8988T (cell line): ENCODE measurements around the gene LONP1.
"Not testable (repeated sequence)": the region's sequence is repeated elsewhere in the genome, so short reads cannot be mapped to it uniquely, and the experiment has no call there.

Experiments
- DNase-seq: peaks from one replicate; pipeline ENCODE4 v3.0.0; 2011

LONP1 gene, protein sequence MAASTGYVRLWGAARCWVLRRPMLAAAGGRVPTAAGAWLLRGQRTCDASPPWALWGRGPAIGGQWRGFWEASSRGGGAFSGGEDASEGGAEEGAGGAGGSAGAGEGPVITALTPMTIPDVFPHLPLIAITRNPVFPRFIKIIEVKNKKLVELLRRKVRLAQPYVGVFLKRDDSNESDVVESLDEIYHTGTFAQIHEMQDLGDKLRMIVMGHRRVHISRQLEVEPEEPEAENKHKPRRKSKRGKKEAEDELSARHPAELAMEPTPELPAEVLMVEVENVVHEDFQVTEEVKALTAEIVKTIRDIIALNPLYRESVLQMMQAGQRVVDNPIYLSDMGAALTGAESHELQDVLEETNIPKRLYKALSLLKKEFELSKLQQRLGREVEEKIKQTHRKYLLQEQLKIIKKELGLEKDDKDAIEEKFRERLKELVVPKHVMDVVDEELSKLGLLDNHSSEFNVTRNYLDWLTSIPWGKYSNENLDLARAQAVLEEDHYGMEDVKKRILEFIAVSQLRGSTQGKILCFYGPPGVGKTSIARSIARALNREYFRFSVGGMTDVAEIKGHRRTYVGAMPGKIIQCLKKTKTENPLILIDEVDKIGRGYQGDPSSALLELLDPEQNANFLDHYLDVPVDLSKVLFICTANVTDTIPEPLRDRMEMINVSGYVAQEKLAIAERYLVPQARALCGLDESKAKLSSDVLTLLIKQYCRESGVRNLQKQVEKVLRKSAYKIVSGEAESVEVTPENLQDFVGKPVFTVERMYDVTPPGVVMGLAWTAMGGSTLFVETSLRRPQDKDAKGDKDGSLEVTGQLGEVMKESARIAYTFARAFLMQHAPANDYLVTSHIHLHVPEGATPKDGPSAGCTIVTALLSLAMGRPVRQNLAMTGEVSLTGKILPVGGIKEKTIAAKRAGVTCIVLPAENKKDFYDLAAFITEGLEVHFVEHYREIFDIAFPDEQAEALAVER

DNA sequence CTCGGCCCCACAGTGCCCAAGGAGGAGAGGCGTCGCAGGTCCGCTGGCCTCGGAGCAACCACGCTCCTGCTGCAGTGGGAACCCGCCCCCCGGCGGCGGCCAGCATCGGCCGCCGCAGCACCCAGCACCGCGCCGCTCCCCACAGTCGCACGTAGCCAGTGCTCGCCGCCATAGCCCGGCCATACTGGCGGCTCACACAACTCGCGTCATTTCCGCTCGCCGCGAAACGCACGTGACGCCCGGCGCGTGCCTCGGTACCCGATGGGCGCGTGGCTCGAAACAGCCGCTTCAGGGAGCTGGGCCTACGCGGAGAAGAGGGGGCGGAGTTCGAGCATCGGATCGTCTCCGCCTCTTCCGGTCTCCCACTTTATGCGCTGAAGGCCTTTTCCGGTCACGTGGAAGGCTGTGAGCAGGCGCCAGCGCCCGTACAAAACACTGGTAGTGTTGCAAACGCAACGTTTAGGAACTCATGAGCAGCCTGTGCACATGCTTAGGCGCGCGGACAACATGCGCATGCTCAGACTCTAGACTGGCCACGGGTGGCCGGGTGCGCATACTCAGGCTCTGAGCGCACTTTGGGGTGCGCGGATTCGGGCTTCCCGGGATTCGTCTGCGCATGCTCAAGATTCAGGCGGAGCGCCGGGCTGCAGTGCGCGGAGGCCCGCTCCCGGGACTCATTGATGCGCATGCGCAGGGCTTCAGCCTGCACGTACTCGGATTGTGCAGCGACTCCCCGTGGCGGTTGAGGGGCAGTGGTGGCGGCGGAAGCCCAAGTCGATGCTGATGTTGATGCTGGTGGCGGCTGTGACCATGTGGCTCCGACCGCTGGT lies at the start of gene LONP1, which contains the start of gene CATSPERD:
Gene LONP1, minus strand, starts transcription at position 186 of the 830 bp plus-strand sequence. Its CDS starts 14 bp downstream, at position 172.
Gene CATSPERD, plus strand, starts transcription at position 677 of the 830 bp plus-strand sequence. Its CDS starts 101 bp downstream, at position 778.
- DNase-seq: peak; percentile 91

DNA sequence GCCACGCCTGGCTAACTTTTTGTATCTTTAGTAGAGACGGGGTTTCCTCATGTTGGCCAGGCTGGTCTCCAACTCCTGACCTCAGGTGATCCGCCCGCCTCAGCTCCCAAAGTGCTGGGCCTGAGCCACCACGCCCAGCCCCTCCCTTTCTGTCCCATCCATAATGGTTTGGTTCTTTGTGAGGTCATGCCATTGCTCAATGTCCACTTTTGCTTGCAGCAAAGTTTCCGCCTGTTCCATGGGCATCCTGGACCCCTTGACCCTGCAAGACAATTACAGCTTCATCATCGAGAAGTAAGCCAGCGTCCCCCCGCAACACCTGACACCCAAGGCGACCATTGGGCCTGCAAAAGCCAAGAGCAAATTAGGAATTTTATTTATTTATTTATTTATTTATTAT lies 48.0 kb upstream of the LONP1 start:
- no peak for DNase-seq

DNA sequence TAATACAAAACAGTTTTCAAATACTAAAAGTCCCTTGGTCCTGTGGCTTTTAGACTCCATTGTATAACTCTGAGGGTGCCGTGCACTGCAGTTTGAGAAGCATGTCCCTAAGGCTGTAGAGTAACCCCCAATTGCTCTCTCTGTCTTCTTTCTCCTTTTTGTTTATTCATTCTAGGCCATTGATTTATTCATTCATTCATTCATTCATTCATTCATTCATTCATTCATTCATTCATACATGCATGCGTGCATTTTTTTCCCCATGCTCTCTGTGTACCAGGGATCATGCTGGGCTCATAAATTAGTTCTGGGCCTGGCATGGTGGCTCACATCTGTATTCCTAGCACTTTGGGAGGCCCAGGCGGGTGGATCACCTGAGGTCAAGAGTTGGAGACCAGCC lies 45.3 kb upstream of the LONP1 start:
- DNase-seq: no peak

DNA sequence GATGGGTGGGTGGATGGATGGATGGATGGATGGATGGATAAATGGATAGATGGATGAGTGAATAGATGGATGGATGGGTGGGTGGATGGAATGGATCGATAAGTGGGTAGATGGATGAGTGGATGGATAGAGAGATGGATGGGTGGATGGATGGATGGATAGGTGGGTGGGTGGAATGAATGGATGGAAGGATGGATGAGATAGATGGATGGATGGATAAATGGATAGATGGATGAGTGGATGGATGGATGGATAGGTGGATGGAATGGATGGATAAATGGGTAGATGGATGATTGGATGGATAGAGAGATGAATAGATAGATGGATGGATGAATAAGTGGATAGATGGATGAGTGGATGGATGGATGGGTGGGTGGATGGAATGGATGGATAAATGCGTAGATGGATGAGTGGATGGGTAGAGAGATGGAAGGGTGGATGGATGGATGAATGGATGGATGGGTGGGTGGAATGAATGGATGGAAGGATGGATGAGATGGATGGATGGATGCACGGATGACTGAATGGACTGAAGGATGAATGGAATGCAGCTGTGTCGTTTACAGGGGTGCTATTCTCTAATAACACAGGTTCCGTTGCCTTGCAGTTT lies 42.8 kb upstream of the LONP1 start:
- no peak for DNase-seq

DNA sequence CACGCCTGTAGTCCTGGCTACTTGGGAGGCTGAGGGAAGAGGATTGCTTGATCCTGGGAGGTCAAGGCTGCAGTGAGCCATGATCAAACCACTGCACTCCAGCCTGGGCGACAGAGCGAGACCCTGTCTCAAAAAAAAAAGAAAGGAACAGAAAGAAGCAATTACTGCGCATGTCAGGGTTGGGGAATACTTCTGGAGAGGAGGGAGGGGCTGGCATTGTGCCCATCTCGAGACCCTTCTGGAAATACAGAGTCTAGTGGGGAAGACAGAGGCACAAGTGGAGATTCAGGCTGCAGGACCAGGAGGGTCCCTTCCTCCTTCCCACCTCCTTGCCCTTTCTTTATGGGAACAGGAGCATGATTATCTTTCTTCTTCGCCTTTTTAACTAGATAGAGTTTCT lies 33.8 kb upstream of the LONP1 start:
- no peak for DNase-seq

DNA sequence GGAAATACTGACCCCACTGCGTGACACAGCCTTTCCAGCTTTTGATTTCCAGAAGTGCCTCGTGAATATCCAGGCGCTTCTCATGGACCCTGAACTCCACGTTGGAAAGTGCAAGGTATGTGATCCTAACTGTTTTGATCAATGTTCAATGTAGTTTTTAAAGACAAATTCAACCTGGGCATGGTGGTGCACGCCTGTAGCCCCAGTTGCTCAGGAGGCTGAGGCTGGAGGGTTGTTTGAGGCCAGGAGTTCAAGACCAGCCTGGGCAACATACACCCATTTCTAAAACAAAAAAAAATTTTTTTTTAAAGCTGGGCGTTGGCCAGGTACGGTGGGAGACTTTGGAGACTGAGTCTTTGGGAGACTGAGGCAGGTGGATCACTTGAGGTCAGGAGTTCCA lies 31.8 kb upstream of the LONP1 start:
- no peak for DNase-seq

DNA sequence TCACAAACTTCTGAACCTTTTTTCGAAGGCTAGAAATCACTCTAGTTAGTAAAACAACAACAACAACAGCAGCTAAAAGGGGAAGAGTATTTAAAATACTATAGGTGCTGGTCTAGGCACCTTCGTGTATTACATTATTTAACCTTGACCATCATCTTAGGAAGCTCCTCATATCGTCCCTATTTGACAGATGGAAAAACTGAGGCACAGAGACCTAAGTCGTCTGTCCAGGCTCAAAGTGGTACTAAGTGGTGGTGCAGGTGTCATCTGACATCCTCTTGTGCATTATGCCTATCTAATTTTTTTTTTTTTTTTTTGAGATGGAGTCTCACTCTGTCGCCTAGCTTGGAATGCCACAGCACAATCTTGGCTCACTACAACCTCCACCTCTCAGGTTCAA lies 29.6 kb upstream of the LONP1 start:
- no peak for DNase-seq

DNA sequence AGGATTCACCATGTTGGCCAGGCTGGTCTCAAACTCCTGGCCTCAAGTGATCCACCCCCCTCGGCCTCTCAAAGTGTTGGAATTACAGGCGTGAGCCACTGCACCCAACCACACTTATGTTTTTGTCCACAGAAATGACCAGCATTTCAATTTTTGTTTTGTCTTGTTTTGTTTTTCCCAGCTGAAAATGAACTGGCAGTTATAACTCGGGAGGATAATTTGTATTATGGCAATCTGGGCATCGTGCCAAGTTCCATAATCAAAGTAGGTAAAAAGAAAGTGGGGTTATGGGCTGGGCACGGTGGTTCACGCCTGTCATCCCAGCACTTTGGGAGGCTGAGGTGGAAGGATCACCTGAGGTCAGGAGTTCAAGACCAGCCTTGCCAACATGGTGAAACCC lies 29.0 kb upstream of the LONP1 start:
- DNase-seq: not testable (repeated sequence)

DNA sequence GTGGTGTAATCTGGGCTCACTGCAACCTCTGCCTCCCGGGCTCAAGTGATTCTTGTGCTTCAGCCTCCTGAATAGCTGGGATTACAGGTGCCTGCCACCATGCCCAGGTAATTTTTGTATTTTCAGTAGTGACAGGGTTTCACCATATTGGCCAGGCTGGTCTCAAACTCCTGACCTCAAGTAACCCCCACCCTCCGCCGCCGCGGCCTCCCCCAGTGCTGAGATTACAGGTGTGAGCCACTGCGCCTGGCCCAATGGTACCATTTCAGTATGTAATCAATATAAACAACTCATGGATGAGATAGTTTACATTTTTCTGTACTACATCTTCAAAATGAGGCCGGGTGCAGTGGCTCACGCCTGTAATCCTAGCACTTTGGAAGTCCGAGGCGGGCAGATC lies 25.1 kb upstream of the LONP1 start:
- not testable (repeated sequence) for DNase-seq

DNA sequence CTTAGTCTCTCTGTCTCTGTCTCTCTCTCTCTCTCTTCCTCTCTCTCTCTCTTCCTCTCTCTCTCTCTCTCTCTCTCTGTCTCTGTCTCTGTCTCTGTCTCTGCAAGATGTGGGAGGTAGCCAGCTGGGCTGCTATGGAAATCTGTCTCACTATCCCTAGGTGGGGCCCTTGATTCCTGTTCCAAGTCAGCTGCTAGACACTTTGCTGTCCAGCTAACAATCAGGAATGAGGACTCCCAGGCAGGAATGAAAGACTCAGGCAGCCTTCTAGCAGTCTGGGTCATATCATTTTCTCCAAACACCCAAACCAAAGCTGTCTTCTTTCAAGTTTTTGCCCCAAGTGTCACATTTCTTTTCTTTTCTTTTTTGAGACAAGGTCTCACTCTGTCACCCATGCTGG lies 23.7 kb upstream of the LONP1 start:
- DNase-seq: no peak

DNA sequence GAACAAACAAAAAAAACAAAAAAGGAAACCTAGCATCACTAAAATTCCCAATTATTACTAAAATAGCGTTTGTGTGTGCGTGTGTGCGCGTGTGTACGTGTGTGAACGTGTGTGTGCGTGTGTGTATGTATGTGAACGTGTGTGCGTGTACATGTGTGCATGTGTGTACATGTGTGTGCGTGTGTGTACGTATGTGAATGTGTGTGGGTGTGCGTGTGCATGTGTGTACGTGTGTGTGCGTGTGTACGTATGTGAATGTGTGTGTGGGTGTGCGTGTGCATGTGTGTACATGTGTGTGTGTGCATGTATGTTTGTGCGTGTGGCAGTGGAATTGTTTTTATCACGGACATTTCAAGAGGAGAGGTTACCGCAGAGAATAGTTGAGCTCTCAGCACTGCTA lies 22.1 kb upstream of the LONP1 start:
- DNase-seq: no peak

DNA sequence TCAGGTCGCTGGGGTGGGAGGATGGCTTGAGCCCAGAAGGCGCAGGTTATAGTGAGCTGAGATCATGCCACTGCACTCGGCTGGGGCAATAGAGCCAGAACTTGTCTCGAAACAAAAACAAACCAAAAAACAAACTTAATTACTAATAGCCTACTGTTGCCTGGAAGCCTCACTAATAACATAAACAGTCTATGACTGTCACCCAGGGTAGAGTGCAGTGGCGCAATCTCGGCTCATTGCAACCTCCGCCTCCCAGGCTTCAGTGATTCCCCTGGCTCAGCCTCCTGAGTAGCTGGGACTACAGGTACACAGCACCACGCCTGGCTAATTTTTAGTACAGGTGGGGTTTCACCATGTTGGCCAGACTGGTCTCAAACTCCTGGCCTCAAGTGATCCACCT lies 18.5 kb upstream of the LONP1 start:
- DNase-seq: no peak

DNA sequence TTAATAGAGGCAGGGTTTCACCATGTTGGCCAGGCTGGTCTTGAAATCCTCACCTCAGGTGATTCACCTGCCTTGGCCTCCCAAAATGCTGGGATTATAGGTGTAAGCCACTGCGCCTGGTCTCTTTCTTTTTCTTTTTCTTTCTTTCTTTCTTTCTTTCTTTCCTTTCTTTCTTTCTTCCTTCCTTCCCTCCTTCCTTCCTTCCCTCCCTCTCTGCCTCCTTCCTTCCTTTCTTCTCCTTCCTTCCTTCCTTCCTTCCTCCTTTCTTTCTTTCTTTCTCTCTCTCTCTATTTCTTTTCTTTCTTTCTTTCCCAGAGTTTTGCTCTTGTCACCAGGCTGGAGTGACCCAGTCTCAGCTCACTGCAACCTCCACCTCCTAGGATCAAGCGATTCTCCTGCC lies 13.2 kb upstream of the LONP1 start:
- not testable (repeated sequence) for DNase-seq

DNA sequence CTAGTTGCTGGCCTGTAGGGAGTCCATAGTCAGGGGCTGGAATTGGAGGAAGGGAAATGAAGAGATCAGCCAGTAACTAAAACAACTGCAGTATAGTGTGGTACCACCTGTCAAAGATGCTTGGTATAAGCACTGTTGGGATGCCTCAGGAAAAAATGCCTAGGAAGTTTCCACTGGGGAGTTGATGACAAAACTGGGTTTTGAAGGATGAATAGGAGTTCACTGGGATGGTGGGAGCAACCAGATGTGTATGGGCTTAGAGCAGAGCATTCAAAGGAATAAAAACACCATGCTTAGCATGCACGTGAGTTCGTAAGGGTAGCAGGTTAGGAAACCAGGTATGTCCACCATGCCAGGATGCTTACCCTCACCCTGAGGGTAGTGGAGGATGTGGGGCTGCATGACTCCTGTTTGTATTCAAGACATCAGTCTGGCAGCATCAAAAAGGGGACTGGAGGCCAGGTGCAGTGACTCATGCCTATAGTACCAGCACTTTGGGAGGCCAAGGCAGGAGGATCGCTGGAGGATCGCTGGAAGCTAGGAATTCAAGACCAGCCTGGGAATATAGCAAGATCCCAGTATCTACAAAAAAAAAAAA lies 7.6 kb upstream of the LONP1 start:
- no peak for DNase-seq

DNA sequence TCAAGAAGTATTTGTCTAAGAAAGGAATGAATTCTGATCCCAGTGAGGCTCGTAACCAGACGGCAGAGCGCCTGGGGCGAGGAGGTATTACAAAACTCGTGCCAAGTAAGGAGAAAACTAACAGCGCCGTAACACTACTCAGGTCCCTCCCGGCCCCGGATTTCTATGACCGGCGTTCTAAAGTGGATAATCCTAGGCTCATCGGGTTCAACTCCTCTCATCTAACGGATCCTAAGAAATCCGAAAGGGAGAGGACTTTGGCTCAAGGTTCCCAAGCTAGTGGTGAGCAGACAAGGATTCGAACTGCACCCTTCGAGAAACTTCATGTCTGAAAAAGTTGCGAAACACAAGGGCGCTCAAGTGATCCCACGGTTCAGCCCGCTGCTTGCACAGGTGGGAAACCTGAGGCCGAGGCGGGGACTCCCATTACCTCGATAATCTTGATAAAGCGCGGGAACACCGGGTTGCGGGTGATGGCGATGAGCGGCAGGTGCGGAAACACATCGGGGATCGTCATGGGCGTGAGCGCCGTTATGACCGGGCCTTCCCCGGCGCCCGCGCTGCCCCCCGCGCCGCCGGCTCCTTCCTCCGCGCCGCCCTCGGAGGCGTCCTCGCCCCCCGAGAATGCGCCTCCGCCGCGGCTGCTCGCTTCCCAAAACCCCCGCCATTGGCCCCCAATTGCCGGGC lies 529 bp downstream of the LONP1 start:
- DNase-seq: no peak

DNA sequence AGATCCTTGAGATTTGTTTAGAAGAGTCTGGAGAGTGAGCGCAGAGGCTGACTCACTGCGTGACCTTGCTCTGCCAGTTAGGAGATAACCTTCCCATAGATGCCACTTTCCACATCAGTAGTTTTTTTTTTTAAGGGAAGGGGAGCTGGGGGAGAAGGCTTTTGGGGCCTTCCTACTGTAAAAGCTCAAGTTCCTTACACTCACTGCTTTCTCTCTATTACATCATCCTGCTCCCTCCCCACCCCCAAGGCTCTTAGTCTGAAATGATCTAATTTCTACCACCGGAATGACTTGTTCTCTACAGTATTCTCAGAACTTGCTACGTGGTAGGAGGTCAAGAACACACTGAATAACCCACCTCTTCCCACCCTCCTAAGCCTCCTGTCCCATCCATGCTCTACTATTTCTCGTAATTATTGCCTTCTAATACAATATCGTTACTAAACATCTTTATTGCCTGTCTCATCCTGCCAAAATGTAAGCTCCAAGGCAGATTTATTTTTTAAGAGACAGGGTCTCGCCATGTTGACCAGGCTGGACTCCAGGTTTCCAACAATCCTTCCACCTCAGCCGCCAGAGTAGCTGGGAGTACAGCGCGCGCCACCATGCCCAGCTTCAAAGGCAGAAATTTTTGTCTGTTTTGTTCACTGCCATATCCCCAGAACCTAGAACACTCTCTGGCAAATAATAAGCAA lies 1.2 kb downstream of the LONP1 start:
- no peak for DNase-seq

DNA sequence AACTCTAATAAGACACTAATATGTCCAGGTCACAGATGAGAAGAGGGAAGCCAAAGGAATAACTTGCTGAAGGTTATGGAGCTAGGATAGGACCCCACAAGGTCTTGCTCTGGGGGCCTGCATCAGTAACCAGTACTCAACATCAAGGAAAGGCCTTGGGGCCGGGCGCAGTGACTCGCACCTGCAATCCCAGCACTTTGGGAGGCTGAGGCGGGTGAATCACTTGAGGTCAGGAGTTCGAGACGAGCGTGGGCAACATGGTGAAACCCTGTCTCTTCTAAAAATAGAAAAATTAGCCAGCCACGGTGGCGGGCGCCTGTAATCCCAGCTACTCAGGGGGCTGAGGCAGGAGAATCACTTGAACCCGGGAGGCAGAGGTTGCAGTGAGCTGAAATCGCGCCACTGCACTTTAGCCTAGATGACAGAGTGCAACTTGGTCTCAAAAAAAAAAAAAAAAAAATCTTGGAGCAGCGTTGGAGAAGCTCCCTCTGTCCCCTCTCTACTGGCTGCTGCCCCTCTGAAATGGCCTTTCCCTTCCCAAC lies 1.8 kb downstream of the LONP1 start:
- no peak for DNase-seq

DNA sequence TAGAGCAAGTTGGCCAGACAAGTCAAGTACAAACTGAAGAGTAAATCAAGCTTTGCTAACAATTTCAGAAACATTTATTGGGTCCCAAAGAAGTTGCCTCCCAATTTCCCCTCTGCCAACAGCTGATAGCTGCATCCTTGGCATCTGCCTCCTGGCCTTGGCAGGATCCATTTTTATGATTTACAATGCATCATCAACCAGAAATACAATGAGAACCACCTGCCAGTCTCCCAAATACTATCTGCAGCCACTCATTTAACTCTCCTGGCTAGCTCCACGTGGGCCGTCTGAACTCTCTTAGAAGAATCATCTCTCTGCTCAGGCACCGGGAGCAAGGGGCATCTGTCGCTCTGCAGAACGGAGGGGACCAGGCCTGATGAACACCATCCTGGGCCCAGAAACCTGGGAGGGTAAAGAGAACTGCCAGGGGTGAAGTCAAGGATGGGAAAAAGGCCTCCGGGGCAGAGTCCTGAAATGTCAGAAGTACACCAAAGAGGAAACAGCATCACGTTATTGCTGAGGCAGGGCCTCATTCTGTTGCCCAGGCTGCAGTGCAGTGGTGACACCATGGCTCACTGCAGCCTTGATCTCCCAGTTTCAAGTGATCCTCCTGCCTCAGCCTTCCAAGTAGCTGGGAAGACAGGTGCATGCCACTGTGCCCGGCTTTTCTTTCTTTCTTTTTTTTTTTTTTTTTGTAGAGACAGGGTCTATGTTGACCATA lies 2.6 kb downstream of the LONP1 start:
- no peak for DNase-seq

DNA sequence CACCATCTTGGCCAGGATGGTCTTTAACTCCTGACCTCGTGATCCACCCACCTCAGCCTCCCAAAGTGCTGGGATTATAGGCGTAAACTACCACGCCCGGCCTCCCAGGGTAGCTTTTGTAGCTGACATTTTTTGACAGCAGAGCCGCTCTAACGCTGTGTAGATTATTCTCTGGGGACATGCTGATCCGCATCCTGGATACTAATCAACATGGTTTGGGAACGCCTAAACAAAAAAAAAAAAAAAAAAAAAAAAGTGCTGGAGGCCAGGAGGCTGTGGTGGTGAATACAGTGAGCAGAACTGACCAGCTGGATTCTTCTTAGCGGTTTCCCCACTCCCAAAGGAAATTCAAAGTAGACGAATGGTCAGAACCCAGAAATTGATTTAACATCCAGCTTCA lies 5.1 kb downstream of the LONP1 start:
- no peak for DNase-seq

DNA sequence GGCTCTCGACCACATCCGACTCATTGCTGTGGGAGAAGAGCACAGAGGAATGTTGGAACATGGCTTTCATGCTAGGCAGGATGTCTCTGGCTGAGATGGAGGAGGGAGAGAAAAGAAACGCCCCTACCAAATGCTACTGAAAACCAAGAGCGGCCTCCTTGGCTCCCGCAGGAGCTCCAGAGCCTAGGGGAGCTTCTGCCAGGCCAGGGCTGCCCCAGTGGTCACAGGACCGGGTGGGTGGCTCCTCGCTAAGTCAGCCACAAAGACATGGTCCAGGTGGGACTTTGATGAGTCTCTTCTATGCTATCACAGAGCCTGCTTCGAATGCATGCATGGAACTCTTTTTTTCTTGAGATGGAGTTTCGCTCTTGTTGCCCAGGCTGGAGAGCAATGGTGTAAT lies 6.7 kb downstream of the LONP1 start:
- DNase-seq: no peak
